ENCODE measurements around the gene ECM2.

- TF ChIP-seq, protein P1, sequence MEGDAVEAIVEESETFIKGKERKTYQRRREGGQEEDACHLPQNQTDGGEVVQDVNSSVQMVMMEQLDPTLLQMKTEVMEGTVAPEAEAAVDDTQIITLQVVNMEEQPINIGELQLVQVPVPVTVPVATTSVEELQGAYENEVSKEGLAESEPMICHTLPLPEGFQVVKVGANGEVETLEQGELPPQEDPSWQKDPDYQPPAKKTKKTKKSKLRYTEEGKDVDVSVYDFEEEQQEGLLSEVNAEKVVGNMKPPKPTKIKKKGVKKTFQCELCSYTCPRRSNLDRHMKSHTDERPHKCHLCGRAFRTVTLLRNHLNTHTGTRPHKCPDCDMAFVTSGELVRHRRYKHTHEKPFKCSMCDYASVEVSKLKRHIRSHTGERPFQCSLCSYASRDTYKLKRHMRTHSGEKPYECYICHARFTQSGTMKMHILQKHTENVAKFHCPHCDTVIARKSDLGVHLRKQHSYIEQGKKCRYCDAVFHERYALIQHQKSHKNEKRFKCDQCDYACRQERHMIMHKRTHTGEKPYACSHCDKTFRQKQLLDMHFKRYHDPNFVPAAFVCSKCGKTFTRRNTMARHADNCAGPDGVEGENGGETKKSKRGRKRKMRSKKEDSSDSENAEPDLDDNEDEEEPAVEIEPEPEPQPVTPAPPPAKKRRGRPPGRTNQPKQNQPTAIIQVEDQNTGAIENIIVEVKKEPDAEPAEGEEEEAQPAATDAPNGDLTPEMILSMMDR (IDR thresholded peaks at IDR 0.05), result no peak
- TF ChIP-seq POLR2A (IDR thresholded peaks at IDR 0.05), result no peak
Measured at GRCh38 chr9:92476962-92477361, 58.8 kb downstream of the ECM2 start.

Measured in thyroid gland (tissue), 4 donors.